HEK293 (cell line): Measurements from ENCODE around the gene DDX23.

ENCODE experiments used
- CTCF ChIP-seq: fragments of 450-650 bp; formaldehyde crosslinking; IDR thresholded peaks from 2 replicates; pipeline ENCODE4 v1.5.1; 2016; ENCODE audit warnings: missing biosample characterization, missing genetic modification characterization
- KLF9 ChIP-seq: fragments of 450-650 bp; formaldehyde crosslinking; IDR thresholded peaks from 2 replicates; pipeline ENCODE4 v1.5.1; 2016; ENCODE audit warnings: missing biosample characterization, missing genetic modification characterization, low read depth
- MZF1 ChIP-seq: fragments of 450-650 bp; formaldehyde crosslinking; IDR thresholded peaks from 2 replicates; pipeline ENCODE4 v1.5.1; 2017; ENCODE audit warnings: missing biosample characterization, missing genetic modification characterization, borderline replicate concordance
- YY1 ChIP-seq: fragments of 450-650 bp; formaldehyde crosslinking; IDR thresholded peaks from 2 replicates; pipeline ENCODE4 v1.5.1; 2018; ENCODE audit warnings: missing biosample characterization, missing genetic modification characterization
- ZFP37 ChIP-seq: fragments of 450-650 bp; formaldehyde crosslinking; IDR thresholded peaks from 2 replicates; pipeline ENCODE4 v1.5.1; 2016; ENCODE audit warnings: missing biosample characterization, missing genetic modification characterization
- ZNF10 ChIP-seq: fragments of 450-650 bp; formaldehyde crosslinking; IDR thresholded peaks from 2 replicates; pipeline ENCODE4 v1.5.1; 2017; ENCODE audit warnings: missing biosample characterization, missing genetic modification characterization
- ZNF133 ChIP-seq: fragments of 450-650 bp; formaldehyde crosslinking; IDR thresholded peaks from 2 replicates; pipeline ENCODE4 v1.5.1; 2016; ENCODE audit warnings: missing biosample characterization, missing genetic modification characterization
- ZNF138 ChIP-seq: fragments of 450-650 bp; formaldehyde crosslinking; IDR thresholded peaks from 2 replicates; pipeline ENCODE4 v1.5.1; 2016; ENCODE audit warnings: missing biosample characterization, missing genetic modification characterization, borderline replicate concordance
- ZNF292 ChIP-seq: fragments of 450-650 bp; formaldehyde crosslinking; IDR thresholded peaks from 2 replicates; pipeline ENCODE4 v1.5.1; 2016; ENCODE audit warnings: low read depth, missing biosample characterization, missing genetic modification characterization, borderline replicate concordance
- ZNF324 ChIP-seq: fragments of 450-650 bp; formaldehyde crosslinking; IDR thresholded peaks from 2 replicates; pipeline ENCODE4 v1.5.1; 2016; ENCODE audit warnings: missing biosample characterization, missing genetic modification characterization
- ZNF449 ChIP-seq: fragments of 450-650 bp; formaldehyde crosslinking; IDR thresholded peaks from 2 replicates; pipeline ENCODE4 v1.5.1; 2017; ENCODE audit warnings: missing biosample characterization, mild to moderate bottlenecking, missing genetic modification characterization, moderate library complexity
- ZNF629 ChIP-seq: fragments of 450-650 bp; formaldehyde crosslinking; IDR thresholded peaks from 2 replicates; pipeline ENCODE4 v1.5.1; 2017; ENCODE audit warnings: missing biosample characterization, missing genetic modification characterization
- TF ChIP-seq, protein P1 (sequence below): fragments of 450-650 bp; formaldehyde crosslinking; conservative IDR thresholded peaks from 2 replicates; pipeline ENCODE4 v1.5.1; 2016; ENCODE audit warnings: low read depth, missing biosample characterization, missing genetic modification characterization

DNA sequence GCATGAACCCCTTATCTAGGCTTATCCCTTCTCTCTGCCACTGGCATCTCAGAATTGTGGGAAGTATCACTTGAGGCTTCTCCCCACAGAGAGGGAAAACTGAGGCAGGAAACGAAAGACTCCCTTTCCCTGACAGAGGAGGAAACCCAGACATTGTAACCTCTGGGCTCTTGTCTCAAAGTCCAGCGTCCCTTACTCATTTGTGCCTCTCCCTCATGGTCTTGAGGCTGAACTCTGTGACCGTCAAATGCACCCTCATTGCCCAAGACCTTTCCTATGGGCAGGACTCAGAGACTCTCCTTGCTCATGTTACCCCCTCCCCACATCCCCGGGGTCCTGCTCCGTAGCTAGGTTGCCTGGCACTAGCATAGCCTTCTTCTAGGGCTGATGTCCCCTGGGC lies 29.8 kb downstream of the DDX23 start:
- no peak for TF ChIP-seq ZNF138 (tag by site-specific recombination)
- TF ChIP-seq CTCF = no peak
- no peak for TF ChIP-seq YY1 (tag by site-specific recombination)
- TF ChIP-seq ZNF629 (tag by site-specific recombination) = no peak
- no peak for TF ChIP-seq KLF9 (tag by site-specific recombination)
- no peak for TF ChIP-seq ZNF133 (tag by site-specific recombination)
- TF ChIP-seq, protein P1, sequence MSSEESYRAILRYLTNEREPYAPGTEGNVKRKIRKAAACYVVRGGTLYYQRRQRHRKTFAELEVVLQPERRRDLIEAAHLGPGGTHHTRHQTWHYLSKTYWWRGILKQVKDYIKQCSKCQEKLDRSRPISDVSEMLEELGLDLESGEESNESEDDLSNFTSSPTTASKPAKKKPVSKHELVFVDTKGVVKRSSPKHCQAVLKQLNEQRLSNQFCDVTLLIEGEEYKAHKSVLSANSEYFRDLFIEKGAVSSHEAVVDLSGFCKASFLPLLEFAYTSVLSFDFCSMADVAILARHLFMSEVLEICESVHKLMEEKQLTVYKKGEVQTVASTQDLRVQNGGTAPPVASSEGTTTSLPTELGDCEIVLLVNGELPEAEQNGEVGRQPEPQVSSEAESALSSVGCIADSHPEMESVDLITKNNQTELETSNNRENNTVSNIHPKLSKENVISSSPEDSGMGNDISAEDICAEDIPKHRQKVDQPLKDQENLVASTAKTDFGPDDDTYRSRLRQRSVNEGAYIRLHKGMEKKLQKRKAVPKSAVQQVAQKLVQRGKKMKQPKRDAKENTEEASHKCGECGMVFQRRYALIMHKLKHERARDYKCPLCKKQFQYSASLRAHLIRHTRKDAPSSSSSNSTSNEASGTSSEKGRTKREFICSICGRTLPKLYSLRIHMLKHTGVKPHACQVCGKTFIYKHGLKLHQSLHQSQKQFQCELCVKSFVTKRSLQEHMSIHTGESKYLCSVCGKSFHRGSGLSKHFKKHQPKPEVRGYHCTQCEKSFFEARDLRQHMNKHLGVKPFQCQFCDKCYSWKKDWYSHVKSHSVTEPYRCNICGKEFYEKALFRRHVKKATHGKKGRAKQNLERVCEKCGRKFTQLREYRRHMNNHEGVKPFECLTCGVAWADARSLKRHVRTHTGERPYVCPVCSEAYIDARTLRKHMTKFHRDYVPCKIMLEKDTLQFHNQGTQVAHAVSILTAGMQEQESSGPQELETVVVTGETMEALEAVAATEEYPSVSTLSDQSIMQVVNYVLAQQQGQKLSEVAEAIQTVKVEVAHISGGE (tag by site-specific recombination) = no peak
- no peak for TF ChIP-seq MZF1 (tag by site-specific recombination)
- TF ChIP-seq ZNF10 (tag by site-specific recombination) = no peak
- TF ChIP-seq ZNF324 (tag by site-specific recombination) = no peak
- no peak for TF ChIP-seq ZNF292 (tag by site-specific recombination)
- TF ChIP-seq ZFP37 (tag by site-specific recombination) = no peak
- no peak for TF ChIP-seq ZNF449 (tag by site-specific recombination)
